IPS DF 6.9 (cell line): Measurements from ENCODE around the gene LRRC36.

Experiments
- DNase-seq: peaks from one replicate; pipeline ENCODE4 v3.0.0-alpha.2; 2013; ENCODE audit warnings: low read depth, low spot score
- H3K27ac ChIP-seq: one replicate; pipeline ENCODE4 v1.5.1; 2013; ENCODE audit warnings: low read length, control low read depth
- H3K27me3 ChIP-seq: 2 replicates; pipeline ENCODE4 v1.6.1; 2013; ENCODE audit warnings: mild to moderate bottlenecking, low read length; ENCODE audit not compliant: control insufficient read depth, insufficient read depth
- H3K36me3 ChIP-seq: 2 replicates; pipeline ENCODE4 v1.6.1; 2013; ENCODE audit warnings: low read length; ENCODE audit not compliant: control insufficient read depth, insufficient read depth
- H3K4me1 ChIP-seq: 2 replicates; pipeline ENCODE4 v1.6.1; 2013; ENCODE audit warnings: low read length; ENCODE audit not compliant: control insufficient read depth, insufficient read depth
- H3K4me3 ChIP-seq: 2 replicates; pipeline ENCODE4 v1.5.1; 2013; ENCODE audit warnings: mild to moderate bottlenecking, low read length
- H3K9me3 ChIP-seq: 2 replicates; pipeline ENCODE4 v1.6.1; 2013; ENCODE audit warnings: low read length, inconsistent platforms; ENCODE audit not compliant: control insufficient read depth, insufficient read depth
- WGBS: extraction: QIAGEN DNeasy Blood & Tissue Kit; methylation state at CpG from one replicate; pipeline ENCODE4 v1.1.7; 2013; ENCODE audit warnings: mixed read lengths, missing lambda C conversion rate; ENCODE audit not compliant: insufficient read length, insufficient coverage; 5-methylcytosine and 5-hydroxymethylcytosine counted together

LRRC36 gene

DNA sequence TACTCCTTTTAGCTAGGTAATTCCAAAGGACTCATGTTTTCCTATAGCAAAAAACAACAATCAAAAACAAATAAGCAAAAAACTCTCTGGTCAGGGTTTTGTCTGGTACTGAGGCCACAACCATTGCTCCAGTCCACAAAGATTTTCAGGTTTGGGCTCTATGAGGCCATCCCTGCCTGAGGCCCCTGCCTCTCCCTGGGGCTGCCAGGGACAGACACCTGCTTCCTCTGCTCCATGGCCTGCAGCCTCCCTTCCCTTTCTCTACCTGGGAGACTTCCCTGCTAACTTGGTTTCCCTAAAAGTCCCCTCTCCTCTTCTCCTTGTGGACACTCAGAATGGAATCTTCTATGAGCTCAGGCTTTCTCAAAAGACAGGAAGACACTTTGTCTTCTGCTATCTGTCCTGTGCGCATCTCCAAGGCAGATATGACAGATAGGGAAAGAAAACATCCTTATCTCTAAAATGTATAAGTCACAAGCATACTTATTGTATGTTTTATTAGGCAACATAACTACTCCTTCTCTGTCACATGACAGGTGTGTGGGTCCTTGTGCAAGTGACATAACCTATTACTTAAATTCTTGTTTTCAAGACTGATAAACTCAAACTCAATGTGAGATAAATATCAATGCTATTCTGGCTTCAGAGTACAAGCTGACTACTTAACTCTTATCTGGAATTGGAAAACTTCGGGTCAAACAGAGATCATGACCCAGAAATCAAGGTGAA lies 90.9 kb downstream of the LRRC36 start:
- WGBS = no CpG with 5 or more reads among the region's 2 CpGs
- Histone ChIP-seq H3K36me3 (no peaks in the 10 kb centered on the region), H3K9me3 (no peaks in the 10 kb centered on the region), H3K4me3 (no peak overlapping the region), H3K27me3 (no peaks in the 10 kb centered on the region), H3K27ac (no peak overlapping the region), H3K4me1 (peaks cover 4% of the 10 kb centered on the region; the same call in 1 of the 2 replicates)
- DNase-seq = no peak

GRCh38 chr16:67419502-67419901 lies 92.9 kb downstream of the LRRC36 start:
- DNase-seq = no peak
- no CpG with 5 or more reads among the region's 3 CpGs for WGBS
- no peak overlapping the region for H3K4me3 ChIP-seq
- no peaks in the 10 kb centered on the region for H3K9me3 ChIP-seq
- H3K27me3 ChIP-seq = no peaks in the 10 kb centered on the region
- H3K27ac ChIP-seq = no peak overlapping the region
- H3K4me1 ChIP-seq = peaks cover 3% of the 10 kb centered on the region; the same call in 1 of the 2 replicates
- no peaks in the 10 kb centered on the region for H3K36me3 ChIP-seq

DNA sequence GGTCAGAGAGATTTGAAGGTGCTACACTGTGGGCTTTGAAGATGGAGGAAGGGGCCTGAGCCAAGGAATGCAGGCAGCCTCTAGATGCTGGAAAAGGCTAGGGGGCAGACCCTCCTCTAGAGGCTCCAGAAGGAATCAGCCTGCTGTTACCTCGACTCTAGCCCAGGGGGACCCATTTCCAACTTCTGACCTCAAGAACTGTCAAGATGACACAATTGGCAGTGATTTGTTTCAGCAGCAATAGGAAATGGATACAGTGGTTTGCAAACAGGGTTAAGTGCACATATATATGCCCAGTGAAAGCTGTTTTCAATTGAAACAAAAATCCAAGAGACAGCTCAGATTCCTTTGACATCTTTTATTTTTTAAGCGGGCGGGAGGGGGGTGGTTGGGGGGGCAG lies 93.3 kb downstream of the LRRC36 start:
- no peak overlapping the region for H3K27ac ChIP-seq

GRCh38 chr16:67421030-67421429 lies 94.4 kb downstream of the LRRC36 start:
- no peak overlapping the region for H3K27ac ChIP-seq
- no peak for DNase-seq
- H3K9me3 ChIP-seq = no peaks in the 10 kb centered on the region
- no CpG with 5 or more reads among the region's 4 CpGs for WGBS
- H3K4me1 ChIP-seq = peaks cover 7% of the 10 kb centered on the region; the same call in 1 of the 2 replicates
- no peaks in the 10 kb centered on the region for H3K36me3 ChIP-seq
- no peak overlapping the region for H3K4me3 ChIP-seq
- H3K27me3 ChIP-seq = no peaks in the 10 kb centered on the region

More for the DNA sequence above, 93.3 kb downstream of the LRRC36 start:
- no peak for DNase-seq
- Histone ChIP-seq H3K9me3 (no peaks in the 10 kb centered on the region), H3K36me3 (no peaks in the 10 kb centered on the region), H3K27me3 (no peaks in the 10 kb centered on the region), H3K4me1 (peaks cover 4% of the 10 kb centered on the region; the same call in 1 of the 2 replicates), H3K4me3 (no peak overlapping the region)
- no CpG with 5 or more reads among the region's 3 CpGs for WGBS

GRCh38 chr16:67423015-67423414 lies 96.4 kb downstream of the LRRC36 start:
- Histone ChIP-seq H3K27me3 (no peaks in the 10 kb centered on the region), H3K4me3 (no peak overlapping the region), H3K9me3 (no peaks in the 10 kb centered on the region), H3K4me1 (peaks cover 8% of the 10 kb centered on the region; the same call in 1 of the 2 replicates), H3K27ac (no peak overlapping the region), H3K36me3 (no peaks in the 10 kb centered on the region)
- no peak for DNase-seq
- WGBS = no CpG with 5 or more reads among the region's 5 CpGs

- Histone ChIP-seq H3K9me3 (no peaks in the 10 kb centered on the region), H3K36me3 (no peaks in the 10 kb centered on the region), H3K4me1 (peaks cover 12% of the 10 kb centered on the region; the same call in 1 of the 2 replicates), H3K27me3 (no peaks in the 10 kb centered on the region), H3K4me3 (no peak overlapping the region), H3K27ac (peak overlapping the region; percentile 97)
- WGBS = no CpG with 5 or more reads among the region's 9 CpGs
- no peak for DNase-seq
These were observed 97.1 kb downstream of the LRRC36 start for GRCh38 chr16:67423611-67424260.

DNA sequence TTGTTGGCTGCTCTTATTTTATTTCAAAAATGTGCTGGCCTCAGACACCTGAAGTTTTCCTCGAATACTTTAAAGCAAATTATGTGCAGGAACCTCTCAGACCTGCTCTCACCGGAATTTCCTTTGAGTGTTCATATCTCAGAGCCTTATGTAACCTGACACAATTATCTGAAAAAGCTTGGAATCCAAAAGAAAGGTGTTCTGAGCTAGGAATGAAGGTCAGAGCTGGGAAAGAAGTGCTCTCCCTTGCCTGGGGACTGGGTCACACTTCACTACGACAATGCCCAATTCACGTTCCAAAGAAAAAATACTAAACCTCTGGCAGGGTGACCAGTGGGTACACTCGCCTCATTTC lies 97.6 kb downstream of the LRRC36 start:
- Histone ChIP-seq H3K4me1 (peaks cover 12% of the 10 kb centered on the region; the same call in 1 of the 2 replicates), H3K4me3 (no peak overlapping the region), H3K9me3 (no peaks in the 10 kb centered on the region), H3K27ac (peak overlapping the region; percentile 97), H3K27me3 (no peaks in the 10 kb centered on the region), H3K36me3 (no peaks in the 10 kb centered on the region)
- no CpG with 5 or more reads among the region's 5 CpGs for WGBS
- DNase-seq = no peak

- DNase-seq = no peak
- peak overlapping the region; percentile 97 for H3K27ac ChIP-seq
These were observed 98.4 kb downstream of the LRRC36 start for GRCh38 chr16:67425061-67425460.

GRCh38 chr16:67425580-67425979 lies 99.0 kb downstream of the LRRC36 start:
- Histone ChIP-seq H3K27ac (no peak overlapping the region), H3K36me3 (no peaks in the 10 kb centered on the region), H3K27me3 (no peaks in the 10 kb centered on the region), H3K4me1 (peaks cover 12% of the 10 kb centered on the region; the same call in 1 of the 2 replicates), H3K4me3 (no peak overlapping the region), H3K9me3 (no peaks in the 10 kb centered on the region)
- no CpG with 5 or more reads among the region's 4 CpGs for WGBS
- DNase-seq = no peak

More at GRCh38 chr16:67425061-67425460, 98.4 kb downstream of the LRRC36 start:
- Histone ChIP-seq H3K36me3 (no peaks in the 10 kb centered on the region), H3K4me1 (peaks cover 12% of the 10 kb centered on the region; the same call in 1 of the 2 replicates), H3K4me3 (no peak overlapping the region), H3K27me3 (no peaks in the 10 kb centered on the region), H3K9me3 (no peaks in the 10 kb centered on the region)
- no CpG with 5 or more reads among the region's 6 CpGs for WGBS

- WGBS = no CpG with 5 or more reads among the region's 7 CpGs
- no peaks in the 10 kb centered on the region for H3K9me3 ChIP-seq
- DNase-seq = no peak
- H3K36me3 ChIP-seq = no peaks in the 10 kb centered on the region
- H3K27me3 ChIP-seq = no peaks in the 10 kb centered on the region
- H3K4me3 ChIP-seq = no peak overlapping the region
- H3K27ac ChIP-seq = no peak overlapping the region
- H3K4me1 ChIP-seq = peaks cover 12% of the 10 kb centered on the region; the same call in 1 of the 2 replicates
These were observed 99.4 kb downstream of the LRRC36 start for GRCh38 chr16:67426022-67426421.
